ENCODE data around the gene ZMYND12.
"Not testable (repeated sequence)": the region's sequence is repeated elsewhere in the genome, so short reads cannot be mapped to it uniquely, and the experiment has no call there.

The ZMYND12 gene

GRCh38 chr1:42456010-42456753, at the start of gene ZMYND12, which contains the start of gene PPCS:
TSS of gene ZMYND12 (minus strand) at chr1:42456022. CDS start at chr1:42455997, 25 bp downstream.
TSS of gene PPCS (plus strand) at chr1:42456543. CDS start at chr1:42456566, 23 bp downstream.
- DNase-seq: peak; percentile 76 to 89 (median 81)

GRCh38 chr1:42504535-42505128, 48.8 kb upstream of the ZMYND12 start:
- DNase-seq: no peak

- DNase-seq: not testable (repeated sequence)
Measured at GRCh38 chr1:42502031-42502430, 46.2 kb upstream of the ZMYND12 start.

GRCh38 chr1:42490237-42490636, 34.4 kb upstream of the ZMYND12 start:
- no peak for DNase-seq

GRCh38 chr1:42484382-42484781, 28.6 kb upstream of the ZMYND12 start:
- DNase-seq: no peak

GRCh38 chr1:42482635-42483153, 26.9 kb upstream of the ZMYND12 start:
- no peak for DNase-seq

GRCh38 chr1:42480921-42481320, 25.1 kb upstream of the ZMYND12 start:
- DNase-seq: no peak

GRCh38 chr1:42479621-42480020, 23.8 kb upstream of the ZMYND12 start:
- DNase-seq: no peak

GRCh38 chr1:42477775-42478174, 22.0 kb upstream of the ZMYND12 start:
- no peak for DNase-seq

- not testable (repeated sequence) for DNase-seq
Measured at GRCh38 chr1:42477354-42477753, 21.5 kb upstream of the ZMYND12 start.

GRCh38 chr1:42476605-42477004, 20.8 kb upstream of the ZMYND12 start:
- DNase-seq: no peak

- DNase-seq: no peak
Measured at GRCh38 chr1:42469727-42470126, 13.9 kb upstream of the ZMYND12 start.

GRCh38 chr1:42466030-42466429, 10.2 kb upstream of the ZMYND12 start:
- no peak for DNase-seq

- no peak for DNase-seq
Measured at GRCh38 chr1:42463921-42464320, 8.1 kb upstream of the ZMYND12 start.

- peak; percentile 77 to 93 (median 86) for DNase-seq
Measured at GRCh38 chr1:42462828-42463763, 7.3 kb upstream of the ZMYND12 start, which contains the start of gene CCDC30. TSS of gene CCDC30 (plus strand) at chr1:42463286. CDS start at chr1:42480552, 17,266 bp downstream.

GRCh38 chr1:42461196-42461595, 5.4 kb upstream of the ZMYND12 start:
- DNase-seq: no peak

GRCh38 chr1:42456754-42457089, 900 bp upstream of the ZMYND12 start:
- peak in 3 of 4 experiments; percentile 33 to 59 (median 53) for DNase-seq

- DNase-seq: no peak
Measured at GRCh38 chr1:42454403-42454802, 1.4 kb downstream of the ZMYND12 start.

- DNase-seq: no peak
Measured at GRCh38 chr1:42453386-42453785, 2.4 kb downstream of the ZMYND12 start.

GRCh38 chr1:42450061-42450460, 5.8 kb downstream of the ZMYND12 start:
- no peak for DNase-seq

GRCh38 chr1:42449256-42449655, 6.6 kb downstream of the ZMYND12 start:
- no peak for DNase-seq

- DNase-seq: no peak
Measured at GRCh38 chr1:42442662-42443061, 13.2 kb downstream of the ZMYND12 start.

GRCh38 chr1:42439940-42440339, 15.9 kb downstream of the ZMYND12 start:
- DNase-seq: no peak
